Bronchial epithelial cell (primary cell): ENCODE data around the gene GAA. TPM values are rescaled to one million over a fixed set of nuclear protein-coding genes. Genes with fewer than 3 reads are reported as not detected.

Experiments
- DNase-seq: peaks from one replicate; pipeline ENCODE4 v3.0.0-alpha.2; 2010; ENCODE audit warnings: low read depth
- FAIRE-seq: peaks from 2 replicates; lab custom pipeline; 2011; peaks lifted over from hg19 to GRCh38; lab: Jason Lieb, UNC
- H3K27me3 ChIP-seq: 2 replicates; pipeline ENCODE4 v1.5.1; 2011; ENCODE audit warnings: low read length; ENCODE audit not compliant: control insufficient read depth, insufficient read depth
- H3K36me3 ChIP-seq: 2 replicates; pipeline ENCODE4 v1.5.1; 2011; ENCODE audit warnings: low read length; ENCODE audit not compliant: control insufficient read depth, insufficient read depth
- H3K4me3 ChIP-seq: 2 replicates; pipeline ENCODE4 v1.5.1; 2011; ENCODE audit warnings: mild to moderate bottlenecking, low read depth, low read length, control low read depth
- CTCF ChIP-seq: IDR thresholded peaks from 2 replicates; pipeline ENCODE4 v1.5.1; 2011; ENCODE audit warnings: mild to moderate bottlenecking, moderate library complexity, low read length, control low read depth, inconsistent platforms; ENCODE audit not compliant: insufficient read depth, severe bottlenecking
- total RNA-seq: library from RNA; depleted of rRNA; stranded (reverse); fragments of >200 nt; gene quantifications from 2 replicates; pipeline ENCODE4 v1.2.1, GENCODE V29; 2014

The GAA gene
- total RNA-seq, 1 donor from 2014 or later, result 21.1 TPM

- FAIRE-seq, result no peak
Observed at GRCh38 chr17:80110447-80110812, 9.0 kb downstream of the GAA start.

GRCh38 chr17:80110927-80111701, 9.7 kb downstream of the GAA start:
- Histone ChIP-seq H3K36me3 (no peaks in the 10 kb centered on the region), H3K27me3 (no peaks in the 10 kb centered on the region), H3K4me3 (no peak overlapping the region)
- DNase-seq (no peak), FAIRE-seq (no peak)
- TF ChIP-seq CTCF, result no peak

More at GRCh38 chr17:80110447-80110812, 9.0 kb downstream of the GAA start:
- TF ChIP-seq CTCF, result no peak
- Histone ChIP-seq H3K4me3 (no peak overlapping the region), H3K36me3 (no peaks in the 10 kb centered on the region), H3K27me3 (no peaks in the 10 kb centered on the region)
- no peak for DNase-seq

- Histone ChIP-seq H3K4me3 (no peak overlapping the region), H3K27me3 (no peaks in the 10 kb centered on the region), H3K36me3 (no peaks in the 10 kb centered on the region)
- DNase-seq (no peak), FAIRE-seq (no peak)
- TF ChIP-seq CTCF, result no peak
Observed at GRCh38 chr17:80111702-80112470, 10.5 kb downstream of the GAA start.

- no peak for FAIRE-seq
- TF ChIP-seq CTCF, result no peak
- DNase-seq, result no peak
- Histone ChIP-seq H3K27me3 (no peaks in the 10 kb centered on the region), H3K36me3 (no peaks in the 10 kb centered on the region), H3K4me3 (no peak overlapping the region)
Observed at GRCh38 chr17:80112471-80113032, 11.2 kb downstream of the GAA start.

GRCh38 chr17:80113033-80113484, 11.7 kb downstream of the GAA start:
- H3K27me3 ChIP-seq, result no peaks in the 10 kb centered on the region
- H3K4me3 ChIP-seq, result no peak overlapping the region
- no peak for FAIRE-seq
- no peak for TF ChIP-seq CTCF
- no peak for DNase-seq
- H3K36me3 ChIP-seq, result no peaks in the 10 kb centered on the region
